Erythroblast (primary cell): Measurements from ENCODE around the gene RNF215.

Experiments used
- DNase-seq, 2 experiments: peaks; one replicate each; lab custom pipeline; 2025; lab: John Stamatoyannopoulos, UW
- GATA1 ChIP-seq: IDR thresholded peaks from 2 replicates; pipeline ENCODE4 v1.6.1; 2011; ENCODE audit warnings: low read depth, mild to moderate bottlenecking, control low read depth, low read length, moderate library complexity
- POLR2A ChIP-seq: IDR thresholded peaks from 2 replicates; pipeline ENCODE4 v1.6.1; 2011; ENCODE audit warnings: mild to moderate bottlenecking, low read length

Gene RNF215

DNA sequence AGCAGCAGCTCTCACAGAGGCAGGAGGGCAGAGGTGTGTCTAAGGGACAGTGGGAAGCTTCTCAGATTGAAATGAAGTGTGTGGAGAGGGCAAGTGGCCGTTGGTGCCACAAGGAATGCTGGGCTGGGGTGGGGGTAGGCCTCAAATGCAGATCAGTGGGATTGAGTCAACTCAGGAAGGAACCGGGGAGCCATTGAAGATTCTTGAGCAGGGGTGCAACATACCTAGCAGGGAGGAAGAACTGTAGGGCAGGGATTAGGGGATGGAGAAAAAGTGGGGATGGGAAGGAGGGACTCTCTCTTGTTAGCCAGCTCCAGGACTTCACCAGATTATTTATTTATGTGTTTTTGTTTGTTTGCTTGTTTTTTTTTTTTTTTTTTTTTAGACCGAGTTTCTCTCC, 6.7 kb upstream of the RNF215 start:
- no peak for DNase-seq
- no peak for TF ChIP-seq POLR2A
- TF ChIP-seq GATA1, result no peak

DNA sequence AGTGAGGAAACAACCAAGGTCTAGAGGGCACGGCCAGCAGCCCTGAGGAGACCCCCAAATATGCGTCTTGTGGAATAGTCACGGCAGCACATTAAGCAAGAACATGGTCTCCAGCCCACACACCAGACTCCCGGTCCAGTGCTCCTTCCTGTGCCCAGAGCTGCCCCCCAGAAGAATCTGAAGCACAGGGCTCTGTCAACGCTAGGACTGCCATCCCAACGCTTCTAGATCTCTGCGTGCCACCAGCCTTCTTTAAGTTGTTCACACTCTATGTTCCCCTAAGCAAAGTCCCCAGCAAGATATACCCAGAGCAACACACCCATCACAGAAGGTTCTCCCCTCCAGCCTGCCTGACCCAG, 6.1 kb upstream of the RNF215 start:
- no peak for DNase-seq
- no peak for TF ChIP-seq GATA1

DNA sequence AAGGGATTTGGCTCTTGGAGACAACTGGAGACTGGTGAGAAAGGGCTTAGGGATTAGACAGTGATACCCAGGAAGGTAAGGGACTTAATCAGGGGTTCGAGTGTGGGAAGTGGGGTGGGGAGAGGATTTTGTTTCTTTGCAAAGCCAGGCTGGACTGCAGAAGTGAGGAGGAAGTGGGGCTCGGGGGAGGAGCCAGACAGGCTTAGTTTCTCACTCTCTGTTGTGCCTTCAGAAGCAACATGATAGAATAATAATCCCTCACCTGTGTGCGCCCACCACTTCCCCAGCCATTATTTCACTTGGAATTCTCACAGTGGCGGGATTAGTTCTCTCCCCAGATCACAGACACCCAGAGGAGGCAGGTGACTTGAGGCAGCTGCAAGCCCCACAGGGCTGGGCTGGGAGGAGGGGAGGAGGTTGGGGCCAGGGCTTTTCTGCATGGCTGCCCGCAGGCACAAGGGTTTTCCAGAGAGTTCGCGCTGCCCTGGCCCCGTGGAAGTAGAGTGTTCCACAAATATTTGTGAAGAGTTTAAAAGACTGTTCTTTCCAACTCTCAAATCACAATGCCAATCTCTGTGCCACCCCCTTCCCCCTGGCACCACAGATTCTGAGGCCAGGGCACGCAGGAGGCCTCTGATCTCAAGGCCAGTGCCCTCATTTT, 5.6 kb upstream of the RNF215 start:
- DNase-seq, result no peak
- TF ChIP-seq GATA1 (no peak), POLR2A (no peak)

DNA sequence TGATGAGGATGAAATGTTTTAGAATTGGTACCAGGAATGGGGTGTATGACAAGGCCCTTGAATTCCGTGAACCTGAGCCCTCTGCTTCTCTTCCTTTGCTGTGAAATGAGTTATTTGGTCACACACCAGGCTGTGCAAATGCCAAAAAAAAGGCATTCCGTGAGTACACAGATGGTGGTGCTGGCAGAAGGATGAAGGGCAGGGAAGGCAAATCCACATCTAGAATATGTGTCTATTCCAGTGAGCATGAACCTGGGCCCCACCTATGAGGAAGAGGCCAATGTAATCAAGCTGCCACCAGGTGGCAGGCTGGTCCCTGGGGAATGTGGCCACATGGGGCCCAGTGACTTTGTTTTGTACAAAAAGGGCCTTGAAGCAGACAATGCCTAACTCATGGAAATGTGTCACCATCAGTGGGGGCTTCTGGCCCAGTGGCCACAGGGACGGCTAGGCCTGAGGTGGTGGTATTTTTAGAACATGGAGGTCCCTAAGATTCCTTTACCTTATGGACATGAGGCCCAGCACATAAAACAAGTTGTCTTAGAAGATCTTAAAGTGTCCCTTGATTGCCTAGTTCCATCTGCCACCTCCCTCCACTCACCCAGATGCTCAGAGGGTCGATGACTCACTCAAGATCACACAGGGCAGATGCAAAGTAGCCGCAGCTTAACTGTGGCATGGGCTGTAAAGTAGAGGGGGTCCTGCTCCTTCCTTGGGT, 3.9 kb upstream of the RNF215 start:
- DNase-seq, result peak; percentile 86 to 89
- TF ChIP-seq POLR2A, result peak; percentile 44
- TF ChIP-seq GATA1, result no peak

DNA sequence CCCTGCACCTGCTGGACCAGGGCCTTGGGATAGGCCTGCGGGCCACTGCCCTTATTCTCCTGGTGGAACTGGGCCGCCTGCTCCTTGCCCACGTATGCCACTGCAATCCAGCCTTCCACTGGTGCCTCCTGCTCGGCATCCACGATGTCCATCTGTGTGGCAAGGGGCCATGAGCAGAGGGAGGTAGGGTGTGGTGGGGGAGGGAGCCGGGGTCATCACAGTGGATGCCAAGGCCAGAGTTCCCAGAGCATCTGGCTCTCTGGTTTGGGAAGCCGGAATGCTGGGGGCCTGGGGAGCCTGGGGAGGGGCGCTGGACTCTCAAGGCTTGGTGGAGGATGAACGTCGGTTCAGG, 627 bp downstream of the RNF215 start:
- TF ChIP-seq POLR2A (no peak), GATA1 (no peak)
- DNase-seq, result no peak

DNA sequence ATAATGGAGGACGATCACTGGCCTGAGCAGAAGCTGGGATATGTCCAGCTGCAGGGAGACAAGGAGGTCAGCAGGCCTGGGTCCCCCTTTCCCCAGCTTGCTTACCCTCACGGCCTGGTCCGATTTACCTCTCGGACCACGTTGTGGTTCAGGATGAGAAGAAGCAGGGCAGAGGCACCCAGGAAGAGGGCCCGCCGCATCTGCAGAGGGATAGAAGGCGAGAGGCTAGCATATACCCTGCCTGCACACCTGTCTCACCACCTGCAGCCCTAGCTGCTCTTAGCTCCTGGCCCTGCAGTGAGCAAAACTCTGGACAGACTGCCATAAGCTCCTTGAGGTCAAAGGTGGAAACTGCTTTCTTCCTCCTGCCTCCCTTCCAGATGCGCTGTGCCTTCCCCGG, 1.3 kb downstream of the RNF215 start:
- no peak for TF ChIP-seq POLR2A
- TF ChIP-seq GATA1, result no peak
- DNase-seq, result no peak

DNA sequence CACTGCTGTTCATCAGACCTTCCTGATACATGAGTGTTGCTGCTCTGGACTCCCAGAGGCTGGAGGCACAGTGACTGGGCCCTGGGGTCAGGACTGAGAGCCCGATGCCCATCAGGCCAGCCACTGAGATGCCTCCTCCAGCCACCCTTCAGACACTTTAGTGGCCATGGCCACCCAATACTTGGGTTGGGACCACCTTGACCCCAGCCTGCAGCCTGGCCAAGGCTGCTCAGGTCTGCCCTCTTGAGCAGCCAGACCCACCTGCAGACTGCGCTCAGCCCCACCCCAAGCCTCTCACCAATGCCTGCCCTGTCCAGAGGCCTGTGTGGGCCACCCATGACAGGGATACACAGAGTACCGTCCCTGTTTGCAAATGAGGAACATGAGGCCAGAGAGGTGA, 4.2 kb downstream of the RNF215 start:
- DNase-seq, result no peak
- TF ChIP-seq POLR2A (no peak), GATA1 (no peak)

DNA sequence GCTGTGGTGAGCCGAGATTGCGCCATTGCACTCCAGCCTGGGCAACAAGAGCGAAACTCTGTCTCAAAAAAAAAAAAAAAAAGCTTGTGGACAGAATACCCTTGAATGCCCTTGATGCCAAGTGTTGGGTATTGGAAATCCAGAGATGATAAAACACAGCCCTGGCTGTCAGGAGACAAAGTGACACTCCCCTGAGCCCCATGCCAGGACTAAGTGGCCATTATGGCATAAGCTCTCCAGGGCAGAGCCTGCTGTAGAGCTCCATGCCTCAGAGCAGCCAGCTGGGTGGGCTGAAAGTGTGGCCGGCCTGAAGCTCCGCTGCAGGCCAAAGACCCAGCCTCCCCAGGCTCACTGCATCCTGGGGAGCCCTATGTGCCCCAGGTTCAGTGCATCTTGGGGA, 4.9 kb downstream of the RNF215 start:
- TF ChIP-seq POLR2A (no peak), GATA1 (no peak)
- DNase-seq, result no peak

DNA sequence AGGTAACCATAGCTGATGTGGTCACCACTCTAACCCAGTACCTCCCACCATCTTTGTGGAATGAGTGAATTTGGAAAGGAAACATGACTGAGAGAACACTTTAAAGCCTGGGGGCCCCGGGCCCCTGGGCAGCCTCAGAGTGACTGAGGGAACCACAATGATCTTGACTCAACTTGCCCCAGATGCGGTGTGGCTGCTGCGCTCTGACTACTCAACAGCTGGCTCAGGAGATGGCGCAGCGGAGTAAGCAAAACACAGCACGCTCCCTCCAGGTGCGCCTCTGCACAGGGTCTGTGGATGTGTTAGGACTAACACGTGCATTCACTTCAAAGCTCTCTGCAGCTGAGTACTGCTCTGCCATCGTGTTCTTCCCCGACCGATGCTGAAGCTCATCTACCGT, 5.9 kb downstream of the RNF215 start:
- TF ChIP-seq GATA1 (no peak), POLR2A (no peak)
- DNase-seq, result no peak

DNA sequence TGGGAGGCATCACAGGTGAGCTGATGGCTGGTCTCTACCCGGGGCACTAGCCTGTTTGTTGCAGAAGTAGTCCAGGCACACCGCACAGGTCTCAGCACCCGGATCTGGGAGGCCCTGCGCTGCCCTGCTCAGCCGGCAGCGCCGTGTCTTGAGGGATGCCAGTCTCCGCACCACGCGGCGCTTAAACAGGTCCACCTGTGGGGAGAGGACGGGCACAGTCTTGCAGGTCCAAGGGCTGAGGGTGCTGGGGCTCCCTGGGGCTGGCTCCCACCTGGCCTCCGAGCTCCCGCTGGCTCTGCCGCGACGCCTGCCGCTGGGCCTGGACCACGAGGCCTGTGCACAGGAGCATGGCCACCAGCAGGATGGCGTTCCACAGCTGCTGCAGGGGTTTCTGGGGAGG, 7.2 kb downstream of the RNF215 start:
- TF ChIP-seq POLR2A (no peak), GATA1 (no peak)
- no peak for DNase-seq

DNA sequence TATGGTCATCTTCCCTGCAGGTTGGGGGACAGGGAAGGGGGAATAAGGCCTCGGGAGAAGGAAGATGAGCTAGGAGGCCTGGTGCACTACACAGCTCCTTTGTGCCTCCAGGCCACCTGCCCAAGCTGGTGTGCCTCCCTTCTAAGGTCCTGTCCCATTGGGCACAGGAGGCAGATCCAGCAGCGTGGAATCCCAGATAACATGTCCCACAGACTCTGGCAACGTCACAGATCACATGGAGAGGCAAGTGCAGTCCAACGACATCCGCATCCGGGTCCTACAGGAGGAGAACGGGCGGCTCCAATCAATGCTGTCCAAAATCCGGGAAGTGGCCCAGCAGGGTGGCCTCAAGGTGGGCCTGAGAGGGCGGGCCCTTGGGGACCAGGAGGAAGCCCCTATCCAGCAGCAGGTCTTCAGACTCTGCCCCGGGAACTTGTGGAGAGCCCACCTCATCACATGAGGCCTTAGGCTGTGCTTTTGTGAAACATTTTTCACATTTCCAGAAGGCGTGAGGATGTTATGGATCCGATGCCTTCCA, 11.8 kb downstream of the RNF215 start:
- DNase-seq, result no peak
- no peak for TF ChIP-seq GATA1
- TF ChIP-seq POLR2A, result no peak

DNA sequence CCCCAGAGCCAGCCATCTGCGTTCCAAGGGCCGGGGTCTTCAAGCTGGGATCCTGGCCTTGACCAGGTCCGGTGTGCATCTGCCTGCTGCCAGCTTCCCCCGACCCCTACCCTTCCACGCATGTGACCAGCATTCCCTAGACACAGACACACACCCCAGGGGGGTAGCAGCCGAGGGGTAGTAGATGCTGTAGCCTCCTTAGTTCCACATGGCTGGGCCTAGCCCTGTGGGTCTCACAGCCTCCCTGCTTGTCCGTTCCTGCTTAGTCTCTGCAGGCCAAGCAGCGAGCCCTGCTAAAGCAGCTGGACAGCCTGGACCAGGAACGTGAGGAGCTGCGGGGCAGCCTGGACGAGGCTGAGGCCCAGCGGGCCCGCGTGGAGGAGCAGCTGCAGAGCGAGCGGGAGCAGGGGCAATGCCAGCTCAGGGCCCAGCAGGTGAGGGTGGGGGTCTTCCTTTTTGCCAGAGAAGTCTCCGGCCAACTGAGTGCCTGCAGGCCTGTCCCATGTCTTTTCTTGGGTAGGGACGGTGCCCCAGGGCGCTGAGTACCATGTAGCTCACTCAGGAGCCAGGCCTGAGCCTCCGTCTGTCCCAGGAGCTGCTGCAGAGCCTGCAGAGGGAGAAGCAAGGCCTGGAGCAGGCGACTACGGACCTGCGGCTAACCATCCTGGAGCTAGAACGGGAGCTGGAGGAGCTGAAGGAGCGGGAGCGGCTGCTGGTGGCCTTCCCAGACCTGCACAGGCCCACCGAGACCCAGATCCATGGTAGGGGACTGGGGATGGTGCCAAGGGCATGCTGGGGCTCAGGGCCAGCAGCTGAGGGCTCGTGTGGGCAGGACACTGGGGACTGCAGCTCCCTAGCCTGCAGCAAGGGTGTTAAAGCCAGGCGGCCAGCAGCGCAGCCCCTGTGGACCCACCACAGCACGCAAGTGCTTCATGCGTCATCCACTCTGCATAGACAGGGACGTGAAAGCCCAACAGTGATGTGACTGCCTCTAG, 13.6 kb downstream of the RNF215 start:
- no peak for DNase-seq
- TF ChIP-seq POLR2A, result no peak
- no peak for TF ChIP-seq GATA1

DNA sequence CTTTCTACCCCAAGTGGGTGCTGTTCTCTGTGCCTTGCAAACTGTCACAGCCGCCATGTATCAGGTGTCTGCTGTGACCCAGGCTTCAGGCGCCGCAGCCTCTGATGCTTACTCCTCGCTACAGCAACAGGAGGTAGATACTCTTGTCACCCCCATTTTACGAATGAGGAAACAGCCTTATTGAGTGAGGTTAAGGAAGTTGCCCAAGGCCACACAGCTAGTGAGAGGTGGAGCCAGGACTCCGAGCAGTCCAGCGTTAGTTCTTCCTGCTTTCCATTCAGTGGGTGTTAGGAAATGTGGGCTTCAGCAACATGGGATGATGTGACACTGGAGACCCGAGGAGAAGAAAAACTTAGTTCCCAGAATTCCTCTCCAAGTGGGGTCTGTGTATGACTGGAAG, 14.3 kb downstream of the RNF215 start:
- DNase-seq, result no peak
- TF ChIP-seq GATA1 (no peak), POLR2A (no peak)

DNA sequence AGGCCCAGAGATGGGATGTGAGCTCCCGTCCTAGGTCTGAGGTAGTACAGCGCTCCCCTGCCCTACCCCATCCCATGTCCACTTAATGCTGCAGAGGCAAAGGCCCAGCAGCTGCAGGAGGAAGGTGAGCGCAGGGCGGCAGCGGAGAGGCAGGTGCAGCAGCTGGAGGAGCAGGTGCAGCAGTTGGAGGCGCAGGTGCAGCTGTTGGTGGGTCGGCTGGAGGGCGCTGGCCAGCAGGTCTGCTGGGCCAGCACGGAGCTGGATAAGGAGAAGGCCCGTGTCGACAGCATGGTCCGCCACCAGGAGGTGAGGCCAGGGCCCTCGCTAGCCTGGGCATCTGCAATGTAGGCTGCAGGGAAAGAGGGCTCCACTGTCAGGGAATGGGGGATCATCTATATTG, 15.2 kb downstream of the RNF215 start:
- TF ChIP-seq POLR2A (no peak), GATA1 (no peak)
- no peak for DNase-seq
